Esophagus muscularis mucosa (tissue), 4 donors: Measurements from ENCODE around the gene IL18BP. TPM values are rescaled to one million over a fixed set of nuclear protein-coding genes. Genes with fewer than 3 reads are reported as not detected.

ENCODE experiments used
- DNase-seq: peaks from one replicate; pipeline ENCODE4 v3.0.0-alpha.2; 2017; ENCODE audit errors: extremely low spot score
- H3K27ac ChIP-seq, 4 donors: fragments of 200-600 bp; sonication (generic); replicated peaks in 1 of 4; 1 replicate in 3 of 4; 2 replicates in 1 of 4; pipeline ENCODE4 v1.5.1; 2016 to 2019; ENCODE audit warnings: mild to moderate bottlenecking in 1 of 4
- H3K27me3 ChIP-seq, 4 donors: fragments of 200-600 bp; sonication (generic); one replicate each; pipeline versions ENCODE4 v1.5.1 to v1.6.0; 2016 to 2019
- H3K36me3 ChIP-seq, 4 donors: fragments of 200-600 bp; sonication (generic); one replicate each; pipeline ENCODE4 v1.5.1; 2016 to 2019
- H3K4me1 ChIP-seq, 4 donors: fragments of 200-600 bp; sonication (generic); one replicate each; pipeline ENCODE4 v1.5.1; 2016 to 2019
- H3K4me3 ChIP-seq, 4 donors: fragments of 200-600 bp; sonication (generic); 1 replicate in 2 of 4; 2 replicates in 2 of 4; pipeline ENCODE4 v1.5.1; 2016 to 2019; ENCODE audit warnings: mild to moderate bottlenecking in 4 of 4, moderate library complexity in 1 of 4
- H3K9me3 ChIP-seq, 4 donors: fragments of 200-600 bp; sonication (generic); 1 replicate in 3 of 4; 2 replicates in 1 of 4; pipeline ENCODE4 v1.5.1; 2016 to 2019
- CTCF ChIP-seq, 3 experiments: fragments of 200-600 bp in 2 of 3; fragments of 450-650 bp in 1 of 3; sonication (generic) in 2 of 3; IDR thresholded peaks; one replicate each; pipeline ENCODE4 v1.5.1; 2017 to 2019; ENCODE audit warnings: antibody characterized with exemption in 3 of 3, mild to moderate bottlenecking in 2 of 3, moderate library complexity in 1 of 3
- EP300 ChIP-seq: sonication (generic); formaldehyde crosslinking; IDR thresholded peaks from one replicate; pipeline ENCODE4 v1.6.1; 2017; ENCODE audit warnings: antibody characterized with exemption
- POLR2A ChIP-seq: fragments of 450-650 bp; IDR thresholded peaks from one replicate; pipeline ENCODE4 v1.6.1; 2017; ENCODE audit warnings: antibody characterized with exemption, moderate library complexity, mild to moderate bottlenecking, low read depth
- POLR2AphosphoS5 ChIP-seq, 2 donors: sonication (generic); formaldehyde crosslinking; IDR thresholded peaks; one replicate each; pipeline ENCODE4 v1.6.1; 2017; ENCODE audit warnings: antibody characterized with exemption in 2 of 2
- WGBS: methylation state at CpG from one replicate; pipeline ENCODE4 v1.1.5; 2018; 5-methylcytosine and 5-hydroxymethylcytosine counted together
- intact Hi-C: fragments of 100-400 bp; cut with DNase I; formaldehyde crosslinking; loops from one replicate; pipeline ENCODE4 v1.15.1; 2023
- total RNA-seq, 4 donors: library from RNA; depleted of rRNA; stranded (reverse); fragments of >200 nt; gene quantifications; one replicate each; pipeline versions ENCODE4 v1.1.0 to v1.2.1, GENCODE V29; 2016

IL18BP gene
- total RNA-seq, 4 donors from 2014 or later = 2.7 to 9.4 (median 5.9) TPM

GRCh38 chr11:72024069-72024754 lies 25.5 kb downstream of the IL18BP start:
- Histone ChIP-seq H3K27ac (peak overlapping the region; percentile 66 to 79 (median 71)), H3K9me3 (no peaks in the 10 kb centered on the region), H3K4me1 (peaks cover 36 to 58% (median 54%) of the 10 kb centered on the region in 4 donors), H3K36me3 (peaks cover 71 to 95% (median 87%) of the 10 kb centered on the region in 4 donors), H3K4me3 (no peak overlapping the region), H3K27me3 (no peaks in the 10 kb centered on the region)
- TF ChIP-seq POLR2AphosphoS5 (IDR thresholded peaks at IDR 0.05) (no peak), EP300 (no peak), POLR2A (no peak), CTCF (IDR thresholded peaks at IDR 0.05) (no peak)
- intact Hi-C loops = loop anchor here (2.0 to 10.0 kb wide), 2 partner anchors 67 to 201 kb away; partner anchors contain the start of gene INPPL1
- WGBS = 18% methylated on average over 5 of the region's 5 CpGs
- DNase-seq = no peak

- peaks cover 46 to 76% (median 71%) of the 10 kb centered on the region in 4 donors for H3K4me1 ChIP-seq
- intact Hi-C loops = loop anchor here (5.0 to 10.0 kb wide), 2 partner anchors 116 to 199 kb away; partner anchors contain the start of gene INPPL1
- H3K27me3 ChIP-seq = no peaks in the 10 kb centered on the region
- no peak for DNase-seq
- WGBS = 69% methylated on average over 1 of the region's 1 CpG
- no peak for TF ChIP-seq POLR2A
- TF ChIP-seq POLR2AphosphoS5 (IDR thresholded peaks at IDR 0.05) = no peak
- no peak for TF ChIP-seq CTCF (IDR thresholded peaks at IDR 0.05)
- TF ChIP-seq EP300 = no peak
- H3K4me3 ChIP-seq = no peak overlapping the region
- peak overlapping the region; percentile 66 to 79 (median 71) for H3K27ac ChIP-seq
- H3K36me3 ChIP-seq = peaks cover 54 to 95% (median 79%) of the 10 kb centered on the region in 4 donors
- H3K9me3 ChIP-seq = no peaks in the 10 kb centered on the region
These were observed 27.4 kb downstream of the IL18BP start for GRCh38 chr11:72026090-72026489.

- no peak overlapping the region for H3K4me3 ChIP-seq
- TF ChIP-seq POLR2A = no peak
- no peak for TF ChIP-seq CTCF (IDR thresholded peaks at IDR 0.05)
- TF ChIP-seq EP300 = no peak
- no peak for TF ChIP-seq POLR2AphosphoS5 (IDR thresholded peaks at IDR 0.05)
- H3K27me3 ChIP-seq = no peaks in the 10 kb centered on the region
- H3K36me3 ChIP-seq = peaks cover 47 to 95% (median 77%) of the 10 kb centered on the region in 4 donors
- DNase-seq = no peak
- H3K27ac ChIP-seq = peak overlapping the region; percentile 20 to 29 (median 26)
- 14% methylated on average over 1 of the region's 1 CpG for WGBS
- H3K9me3 ChIP-seq = no peaks in the 10 kb centered on the region
- intact Hi-C loops = no loop called here
- H3K4me1 ChIP-seq = peaks cover 67 to 97% (median 96%) of the 10 kb centered on the region in 4 donors
These were observed 31.9 kb downstream of the IL18BP start for GRCh38 chr11:72030472-72031045.

- H3K4me1 ChIP-seq = peaks cover 69 to 88% (median 82%) of the 10 kb centered on the region in 4 donors
- no peaks in the 10 kb centered on the region for H3K9me3 ChIP-seq
- H3K36me3 ChIP-seq = peaks cover 22 to 42% (median 35%) of the 10 kb centered on the region in 4 donors
- intact Hi-C loops = no loop called here
- H3K27ac ChIP-seq = peak overlapping the region; percentile 95 to 97 (median 96)
- DNase-seq = no peak
- no peak for TF ChIP-seq EP300
- TF ChIP-seq POLR2A = no peak
- no peak for TF ChIP-seq POLR2AphosphoS5 (IDR thresholded peaks at IDR 0.05)
- TF ChIP-seq CTCF (IDR thresholded peaks at IDR 0.05) = no peak
- no peak overlapping the region for H3K4me3 ChIP-seq
- no peaks in the 10 kb centered on the region for H3K27me3 ChIP-seq
- 49% methylated on average over 3 of the region's 3 CpGs for WGBS
These were observed 38.0 kb downstream of the IL18BP start for GRCh38 chr11:72036687-72037086.
